Loucy (cell line): Measurements from ENCODE around the gene PITX3.

ENCODE experiments used
- CTCF ChIP-seq: fragments of 200-600 bp; sonication (generic); conservative IDR thresholded peaks from 2 replicates; pipeline ENCODE4 v1.5.1; 2014; ENCODE audit warnings: mild to moderate bottlenecking, antibody characterized with exemption, low read length
- EZH2phosphoT487 ChIP-seq: fragments of 200-600 bp; IDR thresholded peaks from 2 replicates; pipeline ENCODE4 v1.6.1; 2018; ENCODE audit warnings: antibody characterized with exemption, mild to moderate bottlenecking, moderate library complexity, borderline replicate concordance

- TF ChIP-seq EZH2phosphoT487 (no peak), CTCF (no peak)
Observed at GRCh38 chr10:102279104-102279503, 37.8 kb upstream of the PITX3 start.
